Measurements from ENCODE around the gene UGGT2.

Gene UGGT2

DNA sequence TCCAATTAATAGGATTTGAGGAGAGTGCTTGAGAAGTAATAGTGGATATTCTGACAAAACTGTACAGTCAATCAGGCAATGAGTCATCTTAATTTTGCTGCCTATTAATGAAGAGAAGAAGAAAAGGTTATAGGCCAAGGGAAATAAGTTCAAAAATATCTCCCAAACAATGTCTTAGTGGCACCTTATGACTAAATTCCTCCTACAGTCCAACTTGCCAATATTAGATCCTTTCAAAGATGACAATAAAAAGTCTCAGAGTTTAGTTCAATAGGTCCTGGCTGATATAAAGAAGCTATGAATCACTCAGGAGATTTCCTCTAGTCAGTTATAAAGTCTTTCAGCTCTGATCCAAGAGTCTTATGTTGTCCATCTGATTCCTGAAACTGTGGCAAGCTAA lies 27.9 kb downstream of the UGGT2 start:
- no peak overlapping the region for H3K27ac ChIP-seq
- TF ChIP-seq, protein P1, sequence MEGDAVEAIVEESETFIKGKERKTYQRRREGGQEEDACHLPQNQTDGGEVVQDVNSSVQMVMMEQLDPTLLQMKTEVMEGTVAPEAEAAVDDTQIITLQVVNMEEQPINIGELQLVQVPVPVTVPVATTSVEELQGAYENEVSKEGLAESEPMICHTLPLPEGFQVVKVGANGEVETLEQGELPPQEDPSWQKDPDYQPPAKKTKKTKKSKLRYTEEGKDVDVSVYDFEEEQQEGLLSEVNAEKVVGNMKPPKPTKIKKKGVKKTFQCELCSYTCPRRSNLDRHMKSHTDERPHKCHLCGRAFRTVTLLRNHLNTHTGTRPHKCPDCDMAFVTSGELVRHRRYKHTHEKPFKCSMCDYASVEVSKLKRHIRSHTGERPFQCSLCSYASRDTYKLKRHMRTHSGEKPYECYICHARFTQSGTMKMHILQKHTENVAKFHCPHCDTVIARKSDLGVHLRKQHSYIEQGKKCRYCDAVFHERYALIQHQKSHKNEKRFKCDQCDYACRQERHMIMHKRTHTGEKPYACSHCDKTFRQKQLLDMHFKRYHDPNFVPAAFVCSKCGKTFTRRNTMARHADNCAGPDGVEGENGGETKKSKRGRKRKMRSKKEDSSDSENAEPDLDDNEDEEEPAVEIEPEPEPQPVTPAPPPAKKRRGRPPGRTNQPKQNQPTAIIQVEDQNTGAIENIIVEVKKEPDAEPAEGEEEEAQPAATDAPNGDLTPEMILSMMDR (conservative IDR thresholded peaks at IDR 0.05) = no peak

DNA sequence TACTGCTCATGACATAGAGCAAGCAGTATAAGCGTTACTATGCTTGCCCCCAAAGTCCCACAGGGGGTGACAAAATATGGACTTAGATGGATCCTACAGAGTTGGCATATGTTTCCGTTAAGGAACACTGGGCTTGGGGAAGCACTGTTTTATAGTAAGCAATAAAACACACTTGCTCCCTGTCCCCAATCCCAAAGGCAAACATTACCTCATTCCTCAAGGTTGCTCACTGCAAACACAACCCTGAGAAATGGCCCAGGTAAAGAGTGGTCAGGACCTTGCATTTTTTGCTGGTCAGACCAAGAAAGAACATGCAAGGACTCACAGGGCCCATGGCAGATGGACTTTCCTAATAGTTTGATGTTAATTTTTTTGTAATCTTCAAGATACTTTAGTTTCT lies 32.3 kb downstream of the UGGT2 start:
- TF ChIP-seq, protein P1 (conservative IDR thresholded peaks at IDR 0.05) = no peak
- peak overlapping the region; percentile 54 for H3K27ac ChIP-seq

DNA sequence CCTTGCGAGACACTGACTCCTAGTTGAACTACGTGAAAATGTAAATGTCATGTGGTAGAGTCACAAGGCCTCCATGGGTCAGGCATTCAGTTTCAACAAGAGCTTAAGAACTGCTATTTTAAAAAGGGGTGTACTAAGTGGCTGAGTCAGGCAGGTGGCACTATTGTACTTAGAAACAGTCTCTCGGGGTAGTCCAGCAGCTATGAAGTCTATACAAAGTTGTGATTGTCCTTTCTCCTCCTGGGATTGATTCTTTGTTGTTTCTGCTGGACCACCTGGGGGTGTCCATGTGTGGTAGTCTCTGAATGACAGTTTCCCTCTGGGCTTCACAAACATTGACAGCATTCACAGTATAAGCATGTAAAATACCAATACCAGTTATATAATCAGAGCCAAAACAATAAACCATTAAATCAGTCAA lies 33.0 kb downstream of the UGGT2 start:
- TF ChIP-seq, protein P1 (conservative IDR thresholded peaks at IDR 0.05) = peak; percentile 81

DNA sequence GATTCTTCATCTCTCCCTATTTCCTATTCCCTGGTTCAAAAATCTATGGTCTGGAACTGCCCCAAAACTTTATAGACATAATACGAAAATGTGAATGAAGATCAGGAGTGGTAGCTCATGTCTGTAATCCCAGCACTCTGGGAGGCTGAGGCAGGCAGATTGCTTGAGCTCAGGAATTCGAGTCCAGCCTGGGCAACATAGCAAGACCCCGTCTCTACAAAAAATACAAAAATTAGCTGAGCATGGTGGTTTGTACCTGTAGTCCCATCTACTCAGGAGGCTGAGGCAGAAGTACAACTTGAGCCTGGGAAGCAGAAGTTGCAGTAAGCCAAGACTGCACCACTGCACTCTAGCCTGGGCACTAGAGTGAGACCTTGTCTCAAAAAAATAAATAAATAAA lies 35.1 kb downstream of the UGGT2 start:
- TF ChIP-seq, protein P1 (conservative IDR thresholded peaks at IDR 0.05) = no peak
- no peak overlapping the region for H3K27ac ChIP-seq

More for the DNA sequence above, 33.0 kb downstream of the UGGT2 start:
- peak overlapping the region; percentile 54 for H3K27ac ChIP-seq

DNA sequence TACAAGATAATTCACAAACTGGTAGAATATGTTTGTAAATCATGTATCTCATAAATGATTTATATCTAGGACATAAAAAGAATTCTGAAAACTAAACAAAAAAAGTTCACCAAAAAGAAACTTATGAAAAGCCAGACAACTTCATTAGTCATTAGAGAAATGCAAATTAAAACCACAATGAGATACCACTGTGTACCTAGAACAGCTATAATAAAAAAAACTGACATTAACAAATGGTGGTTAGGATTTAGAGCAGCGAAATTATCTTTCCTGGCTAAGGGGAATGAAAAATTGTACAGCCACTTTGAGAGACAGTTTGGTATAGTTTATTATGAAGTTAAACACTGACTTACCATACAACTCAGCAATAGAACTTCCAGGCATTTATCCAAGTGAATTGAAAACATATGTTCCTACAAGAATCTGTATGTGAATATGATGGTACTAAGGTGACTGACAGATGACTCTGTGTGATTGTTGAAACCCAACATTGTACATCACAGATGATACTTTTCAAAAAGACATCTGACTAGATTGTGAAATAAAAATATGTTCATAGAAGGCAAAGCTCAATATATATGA lies 41.8 kb downstream of the UGGT2 start:
- TF ChIP-seq, protein P1 (conservative IDR thresholded peaks at IDR 0.05) = no peak
- no peak overlapping the region for H3K27ac ChIP-seq

DNA sequence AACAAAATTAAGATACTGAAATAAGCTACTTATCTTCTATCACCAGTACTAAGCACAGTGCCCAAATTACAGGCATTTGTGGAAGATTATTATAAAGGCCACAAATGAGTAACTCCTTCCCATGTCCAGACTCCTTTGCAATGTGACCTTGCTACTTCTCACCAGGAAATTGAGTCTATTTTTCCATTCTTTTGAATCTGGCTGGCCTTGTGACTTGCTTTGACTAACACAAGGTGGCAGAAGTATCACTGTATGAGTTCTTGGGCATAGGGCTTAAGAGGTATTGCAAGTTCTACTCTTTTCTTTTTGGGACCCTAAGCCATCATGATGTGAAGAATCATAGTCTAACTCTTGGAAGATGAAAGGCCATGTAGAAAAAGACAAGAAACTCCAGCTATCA lies 49.9 kb downstream of the UGGT2 start:
- TF ChIP-seq, protein P1 (conservative IDR thresholded peaks at IDR 0.05) = no peak

DNA sequence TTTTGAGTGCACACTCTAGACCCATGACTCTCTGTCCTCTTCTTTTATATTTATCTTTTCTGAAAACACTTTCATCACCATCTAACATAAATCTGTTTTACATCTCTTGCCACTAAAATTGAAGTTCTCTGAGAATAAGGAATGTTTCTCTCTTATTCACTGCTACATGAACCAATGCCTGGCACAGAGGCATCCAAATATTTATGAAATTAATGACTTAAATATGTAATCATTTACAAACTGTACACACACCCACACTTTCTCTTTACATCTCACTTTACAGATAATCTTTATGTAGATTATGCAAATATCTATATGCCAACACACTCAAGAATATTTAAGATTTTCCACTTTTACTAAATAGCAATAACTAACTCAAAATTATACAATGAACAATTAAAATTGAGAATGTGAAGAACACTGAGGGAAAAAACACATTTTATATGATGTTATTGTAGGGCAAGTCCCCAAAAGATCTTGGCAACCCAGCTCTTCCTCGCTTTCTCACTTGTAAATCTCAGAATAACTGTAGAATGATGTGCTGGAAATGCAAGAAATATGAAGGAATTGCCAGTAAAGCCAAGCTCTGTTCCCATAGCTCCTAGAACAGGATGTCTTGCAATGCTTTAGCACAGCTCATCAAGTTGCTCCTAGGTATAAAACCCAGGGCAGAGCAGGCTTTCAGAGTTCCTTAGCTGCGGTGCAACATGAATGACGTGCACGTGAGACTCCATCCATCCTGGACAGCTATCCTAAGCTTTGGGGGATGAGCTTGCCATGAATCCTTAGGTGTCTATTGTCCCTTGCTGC lies 50.7 kb downstream of the UGGT2 start:
- TF ChIP-seq, protein P1 (conservative IDR thresholded peaks at IDR 0.05) = no peak
- no peak overlapping the region for H3K27ac ChIP-seq

More for the DNA sequence above, 49.9 kb downstream of the UGGT2 start:
- H3K27ac ChIP-seq = no peak overlapping the region
